HCT116 (cell line): Measurements from ENCODE around the gene TWIST1. TPM values are rescaled to one million over a fixed set of nuclear protein-coding genes. Genes with fewer than 3 reads are reported as not detected.

Source experiments
- ATAC-seq: fragments of 200-7000 bp; cut with Tn5 transposase; 2 replicates; pipeline ENCODE4 v1.9.1; 2020; ENCODE audit warnings: mild to moderate bottlenecking, moderate library complexity
- BruUV-seq: library from RNA; stranded (reverse); fragments of 400-500 nt; replicated peaks from 2 replicates; lab custom pipeline; 2021; lab: Mats Ljungman, UMichigan
- CTCF ChIA-PET: fragments of 300-600 bp; sonication (Branson Sonifier 250); formaldehyde crosslinking; loops from one replicate; lab custom pipeline; 2021; ENCODE audit warnings: antibody characterized with exemption; lab: Charles Lee
- POLR2A ChIA-PET: fragments of 300-600, 350-600 bp; sonication (Branson Sonifier 250); formaldehyde crosslinking; loops from one replicate; lab custom pipeline; 2021; ENCODE audit warnings: antibody characterized with exemption; lab: Charles Lee
- RAD21 ChIA-PET, 2 experiments: fragments of 300-600 bp; sonication (Branson Sonifier 250); formaldehyde crosslinking; loops; one replicate each; lab custom pipeline; 2023; ENCODE audit warnings: low total read pairs in 2 of 2; ENCODE audit not compliant: uncharacterized antibody in 2 of 2, unreplicated experiment in 2 of 2, low non-redundant PET in 1 of 2; lab: Charles Lee
- DNase-seq: peaks from one replicate; pipeline ENCODE4 v3.0.0-alpha.2; 2010; ENCODE audit warnings: low read depth, low spot score
- H2AFZ ChIP-seq: fragments of 200-600 bp; shearing (Covaris generic), sonication (generic); 2 replicates; pipeline ENCODE4 v1.6.1; 2017; ENCODE audit warnings: low read depth, mixed run types, mixed read lengths, antibody characterized with exemption, low read length; ENCODE audit not compliant: poor library complexity, severe bottlenecking
- H3K27ac ChIP-seq: 2 replicates; pipeline ENCODE4 v1.5.1; 2012; ENCODE audit warnings: low read depth, low read length
- H3K27me3 ChIP-seq: fragments of 200-600 bp; sonication (generic); 2 replicates; pipeline ENCODE4 v1.6.1; 2016; ENCODE audit warnings: mixed run types, low read length, mixed read lengths; ENCODE audit not compliant: insufficient read depth
- H3K36me3 ChIP-seq, 2 experiments: fragments of 200-500 bp in 1 of 2; fragments of 200-600 bp in 1 of 2; sonication (Bioruptor generic) in 1 of 2; sonication (generic) in 1 of 2; 2 replicates each; pipeline versions ENCODE4 v1.5.1 to v1.6.1; 2014 to 2016; ENCODE audit warnings: low read length in 2 of 2, inconsistent platforms in 1 of 2, mixed read lengths in 1 of 2, mixed run types in 1 of 2; ENCODE audit not compliant: insufficient read depth in 2 of 2, control insufficient read depth in 1 of 2
- H3K4me1 ChIP-seq, 2 experiments: fragments of 200-600 bp in 1 of 2; sonication (generic) in 1 of 2; 2 replicates each; pipeline versions ENCODE4 v1.5.1 to v1.6.1; 2012 to 2017; ENCODE audit warnings: low read length in 2 of 2, inconsistent platforms in 1 of 2, mild to moderate bottlenecking in 1 of 2, mixed read lengths in 1 of 2, mixed run types in 1 of 2, moderate library complexity in 1 of 2; ENCODE audit not compliant: insufficient read depth in 2 of 2, control insufficient read depth in 1 of 2
- H3K4me2 ChIP-seq: fragments of 200-600 bp; sonication (generic); 2 replicates; pipeline ENCODE4 v1.6.1; 2017; ENCODE audit warnings: mixed run types, low read length, mixed read lengths
- H3K4me3 ChIP-seq, 2 experiments: fragments of 200-600 bp in 1 of 2; sonication (generic) in 1 of 2; replicated peaks in 1 of 2; 2 replicates each; pipeline ENCODE4 v1.5.1; 2011 to 2016; ENCODE audit warnings: low read length in 2 of 2, control low read depth in 1 of 2, low read depth in 1 of 2, mild to moderate bottlenecking in 1 of 2, mixed read lengths in 1 of 2, mixed run types in 1 of 2
- H3K79me2 ChIP-seq: fragments of 200-600 bp; sonication (generic); 2 replicates; pipeline ENCODE4 v1.6.1; 2017; ENCODE audit warnings: mild to moderate bottlenecking, mixed run types, low read length, moderate library complexity, mixed read lengths; ENCODE audit not compliant: insufficient read depth
- H3K9ac ChIP-seq: fragments of 200-600 bp; sonication (generic); 2 replicates; pipeline ENCODE4 v1.6.1; 2016; ENCODE audit warnings: low read length, mixed read lengths
- H3K9me2 ChIP-seq: fragments of 200-600 bp; sonication (generic), shearing (Covaris generic); 2 replicates; pipeline ENCODE4 v1.6.1; 2017; ENCODE audit warnings: mixed run types, mild to moderate bottlenecking, moderate library complexity; ENCODE audit not compliant: insufficient read depth
- H3K9me3 ChIP-seq, 2 experiments: fragments of 200-500 bp in 1 of 2; fragments of 200-600 bp in 1 of 2; sonication (Bioruptor generic) in 1 of 2; sonication (generic) in 1 of 2; 2 replicates each; pipeline ENCODE4 v1.6.1; 2014 to 2017; ENCODE audit warnings: low read length in 2 of 2, mixed read lengths in 2 of 2, inconsistent platforms in 1 of 2, low read depth in 1 of 2, mild to moderate bottlenecking in 1 of 2, mixed run types in 1 of 2, moderate library complexity in 1 of 2; ENCODE audit not compliant: control insufficient read depth in 1 of 2, insufficient read depth in 1 of 2
- H4K20me1 ChIP-seq: fragments of 200-600 bp; sonication (generic), shearing (Covaris generic); 2 replicates; pipeline ENCODE4 v1.6.1; 2017; ENCODE audit warnings: mixed run types, mild to moderate bottlenecking, moderate library complexity; ENCODE audit not compliant: insufficient read depth
- CEBPB ChIP-seq: IDR thresholded peaks from 2 replicates; pipeline ENCODE4 v1.6.1; 2012; ENCODE audit warnings: low read depth
- CTCF ChIP-seq, 3 experiments: fragments of 200-600 bp in 1 of 3; sonication (generic) in 1 of 3; IDR thresholded peaks in 2 of 3; conservative IDR thresholded peaks in 1 of 3; 2 replicates each; pipeline ENCODE4 v1.5.1; 2012 to 2017; ENCODE audit warnings: low read depth in 2 of 3, low read length in 2 of 3, antibody characterized with exemption in 1 of 3, borderline replicate concordance in 1 of 3, control low read depth in 1 of 3, mild to moderate bottlenecking in 1 of 3, mixed read lengths in 1 of 3, mixed run types in 1 of 3, moderate library complexity in 1 of 3; ENCODE audit not compliant: insufficient read depth in 1 of 3
- EGR1 ChIP-seq: IDR thresholded peaks from 2 replicates; pipeline ENCODE4 v1.6.1; 2012; ENCODE audit warnings: low read depth
- MAX ChIP-seq: IDR thresholded peaks from 2 replicates; pipeline ENCODE4 v1.6.1; 2012
- POLR2AphosphoS5 ChIP-seq: IDR thresholded peaks from 2 replicates; pipeline ENCODE4 v1.6.1; 2011; ENCODE audit warnings: mild to moderate bottlenecking, low read depth, low read length, moderate library complexity
- RAD21 ChIP-seq: IDR thresholded peaks from 2 replicates; pipeline ENCODE4 v1.6.1; 2012; ENCODE audit warnings: low read depth, mild to moderate bottlenecking
- SIN3A ChIP-seq: IDR thresholded peaks from 2 replicates; pipeline ENCODE4 v1.6.1; 2012; ENCODE audit warnings: low read depth
- SP1 ChIP-seq: IDR thresholded peaks from 2 replicates; pipeline ENCODE4 v1.6.1; 2012; ENCODE audit warnings: low read depth
- SRF ChIP-seq: IDR thresholded peaks from 2 replicates; pipeline ENCODE4 v1.6.1; 2012; ENCODE audit warnings: low read depth
- YY1 ChIP-seq: IDR thresholded peaks from 2 replicates; pipeline ENCODE4 v1.6.1; 2011; ENCODE audit warnings: low read length, low read depth, moderate library complexity, mild to moderate bottlenecking; ENCODE audit not compliant: insufficient replicate concordance; ENCODE audit errors: extremely low read depth
- ZNF274 ChIP-seq: fragments of 200-500 bp; sonication (Bioruptor generic); IDR thresholded peaks from 2 replicates; pipeline ENCODE4 v1.6.1; 2014; ENCODE audit warnings: mild to moderate bottlenecking, low read depth, low read length, inconsistent platforms
- intact Hi-C: fragments of 100-400 bp; cut with micrococcal nuclease; formaldehyde crosslinking; loops from 2 replicates; pipeline ENCODE4 v1.10.0; 2022
- total RNA-seq: library from RNA; stranded (reverse); gene quantifications from one replicate; pipeline ENCODE4 v1.2.1, GENCODE V29; 2021; ENCODE audit not compliant: unreplicated experiment
- TF ChIP-seq, protein P1 (sequence below): IDR thresholded peaks from 2 replicates; pipeline ENCODE4 v1.6.1; 2012
- TF ChIP-seq, protein P2 (sequence below): IDR thresholded peaks from 2 replicates; pipeline ENCODE4 v1.6.1; 2011; ENCODE audit warnings: mild to moderate bottlenecking, low read length, moderate library complexity; ENCODE audit not compliant: insufficient replicate concordance; ENCODE audit errors: extremely low read depth

Gene TWIST1
- total RNA-seq, 1 experiment from 2014 or later: 0.86 TPM

DNA sequence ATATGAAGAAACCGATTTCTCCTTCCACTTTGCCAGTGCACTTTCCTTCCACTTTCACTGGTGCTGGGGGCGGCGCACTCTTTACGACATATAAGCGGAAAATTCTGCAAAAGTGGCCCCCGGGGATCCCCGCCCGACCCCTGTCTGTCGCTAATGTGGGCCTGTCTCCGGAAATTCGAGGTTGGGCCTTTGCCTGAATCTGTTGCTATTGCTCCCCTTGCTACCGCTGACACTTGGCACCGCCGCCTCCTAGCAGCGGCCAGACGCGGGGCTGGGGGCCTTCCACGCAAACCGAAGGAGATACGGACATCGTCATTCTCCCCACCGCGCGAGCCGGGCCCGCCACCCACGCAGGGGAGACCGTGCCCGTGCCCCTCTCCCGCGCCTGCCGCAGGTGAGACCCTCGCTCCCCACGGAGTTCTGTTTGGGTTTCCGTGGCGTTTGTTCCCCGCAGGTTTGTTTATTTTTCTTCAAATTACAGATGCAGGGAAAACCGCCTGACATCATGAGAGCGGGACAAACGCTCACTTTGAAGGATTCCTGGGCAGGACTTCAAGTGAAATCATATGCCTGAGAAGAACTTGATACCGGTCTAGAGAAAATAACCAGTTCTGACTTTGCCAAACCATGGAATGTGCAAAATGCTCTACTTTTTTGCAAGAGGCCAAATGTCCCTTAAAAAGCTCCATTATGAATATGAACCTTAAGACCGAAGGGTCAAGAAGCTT is 5.0 kb downstream of the TWIST1 start:
- ATAC-seq: no peak
- ChIA-PET CTCF (no interaction called here), POLR2A (no interaction called here), RAD21 (no interaction called here)
- Histone ChIP-seq H3K4me2 (no peak overlapping the region), H3K9me2 (no peaks in the 10 kb centered on the region), H3K4me1 (peaks cover 0 to 5% of the 10 kb centered on the region in 2 experiments; a peak in 1 of 4 replicates), H3K27me3 (no peaks in the 10 kb centered on the region), H2AFZ (no peak overlapping the region), H4K20me1 (no peaks in the 10 kb centered on the region), H3K9ac (no peak overlapping the region), H3K4me3 (no peak overlapping the region), H3K79me2 (no peaks in the 10 kb centered on the region), H3K36me3 (no peaks in the 10 kb centered on the region), H3K9me3 (no peaks in the 10 kb centered on the region), H3K27ac (no peak overlapping the region)
- BruUV-seq: no TSS peak
- intact Hi-C loops: no loop called here
- TF ChIP-seq, protein P1, sequence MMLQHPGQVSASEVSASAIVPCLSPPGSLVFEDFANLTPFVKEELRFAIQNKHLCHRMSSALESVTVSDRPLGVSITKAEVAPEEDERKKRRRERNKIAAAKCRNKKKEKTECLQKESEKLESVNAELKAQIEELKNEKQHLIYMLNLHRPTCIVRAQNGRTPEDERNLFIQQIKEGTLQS: no peak
- TF ChIP-seq CEBPB: no peak
- no peak for DNase-seq

- H3K36me3 ChIP-seq: no peaks in the 10 kb centered on the region
- H4K20me1 ChIP-seq: no peaks in the 10 kb centered on the region
- no peaks in the 10 kb centered on the region for H3K79me2 ChIP-seq
- no peaks in the 10 kb centered on the region for H3K27me3 ChIP-seq
- DNase-seq (no peak), ATAC-seq (no peak)
- ChIA-PET CTCF (no interaction called here), RAD21 (no interaction called here), POLR2A (no interaction called here)
- H3K27ac ChIP-seq: no peak overlapping the region
- intact Hi-C loops: no loop called here
- H3K4me2 ChIP-seq: no peak overlapping the region
- H3K9ac ChIP-seq: no peak overlapping the region
- BruUV-seq: no TSS peak
- no peaks in the 10 kb centered on the region for H3K9me2 ChIP-seq
- H3K4me1 ChIP-seq: peaks cover 0 to 4% of the 10 kb centered on the region in 2 experiments; a peak in 1 of 4 replicates
- no peak overlapping the region for H2AFZ ChIP-seq
- no peak overlapping the region for H3K4me3 ChIP-seq
- H3K9me3 ChIP-seq: no peaks in the 10 kb centered on the region
- TF ChIP-seq POLR2AphosphoS5 (no peak), SIN3A (no peak), ZNF274 (no peak), RAD21 (no peak), CTCF (IDR thresholded peaks at IDR 0.05 in 2 of 3, conservative IDR thresholded peaks at IDR 0.05 in 1 of 3; ENCODE audit: borderline replicate concordance in 1 of 3, insufficient read depth in 1 of 3, low read depth in 2 of 3, low read length in 2 of 3) (no peak), YY1 (no peak), EGR1 (no peak), SP1 (no peak), MAX (no peak), SRF (no peak)
- TF ChIP-seq, protein P2, sequence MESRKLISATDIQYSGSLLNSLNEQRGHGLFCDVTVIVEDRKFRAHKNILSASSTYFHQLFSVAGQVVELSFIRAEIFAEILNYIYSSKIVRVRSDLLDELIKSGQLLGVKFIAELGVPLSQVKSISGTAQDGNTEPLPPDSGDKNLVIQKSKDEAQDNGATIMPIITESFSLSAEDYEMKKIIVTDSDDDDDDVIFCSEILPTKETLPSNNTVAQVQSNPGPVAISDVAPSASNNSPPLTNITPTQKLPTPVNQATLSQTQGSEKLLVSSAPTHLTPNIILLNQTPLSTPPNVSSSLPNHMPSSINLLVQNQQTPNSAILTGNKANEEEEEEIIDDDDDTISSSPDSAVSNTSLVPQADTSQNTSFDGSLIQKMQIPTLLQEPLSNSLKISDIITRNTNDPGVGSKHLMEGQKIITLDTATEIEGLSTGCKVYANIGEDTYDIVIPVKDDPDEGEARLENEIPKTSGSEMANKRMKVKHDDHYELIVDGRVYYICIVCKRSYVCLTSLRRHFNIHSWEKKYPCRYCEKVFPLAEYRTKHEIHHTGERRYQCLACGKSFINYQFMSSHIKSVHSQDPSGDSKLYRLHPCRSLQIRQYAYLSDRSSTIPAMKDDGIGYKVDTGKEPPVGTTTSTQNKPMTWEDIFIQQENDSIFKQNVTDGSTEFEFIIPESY: no peak
- TF ChIP-seq, protein P1: no peak
Observed at GRCh38 chr7:19111474-19112273, 5.8 kb downstream of the TWIST1 start.
